Suprapubic skin (tissue), 3 donors: ENCODE measurements around the gene NTM.

Experiments
- POLR2AphosphoS5 ChIP-seq, 3 donors: sonication (generic); formaldehyde crosslinking; IDR thresholded peaks; one replicate each; pipeline ENCODE4 v1.6.1; 2017; ENCODE audit warnings: antibody characterized with exemption in 3 of 3
- TF ChIP-seq, protein P1 (sequence below), 2 donors: fragments of 200-600 bp in 1 of 2; fragments of 450-650 bp in 1 of 2; sonication (generic) in 1 of 2; IDR thresholded peaks; one replicate each; pipeline ENCODE4 v1.5.1; 2016 to 2019; ENCODE audit warnings: antibody characterized with exemption in 2 of 2, mild to moderate bottlenecking in 1 of 2, moderate library complexity in 1 of 2

- TF ChIP-seq, protein P1, sequence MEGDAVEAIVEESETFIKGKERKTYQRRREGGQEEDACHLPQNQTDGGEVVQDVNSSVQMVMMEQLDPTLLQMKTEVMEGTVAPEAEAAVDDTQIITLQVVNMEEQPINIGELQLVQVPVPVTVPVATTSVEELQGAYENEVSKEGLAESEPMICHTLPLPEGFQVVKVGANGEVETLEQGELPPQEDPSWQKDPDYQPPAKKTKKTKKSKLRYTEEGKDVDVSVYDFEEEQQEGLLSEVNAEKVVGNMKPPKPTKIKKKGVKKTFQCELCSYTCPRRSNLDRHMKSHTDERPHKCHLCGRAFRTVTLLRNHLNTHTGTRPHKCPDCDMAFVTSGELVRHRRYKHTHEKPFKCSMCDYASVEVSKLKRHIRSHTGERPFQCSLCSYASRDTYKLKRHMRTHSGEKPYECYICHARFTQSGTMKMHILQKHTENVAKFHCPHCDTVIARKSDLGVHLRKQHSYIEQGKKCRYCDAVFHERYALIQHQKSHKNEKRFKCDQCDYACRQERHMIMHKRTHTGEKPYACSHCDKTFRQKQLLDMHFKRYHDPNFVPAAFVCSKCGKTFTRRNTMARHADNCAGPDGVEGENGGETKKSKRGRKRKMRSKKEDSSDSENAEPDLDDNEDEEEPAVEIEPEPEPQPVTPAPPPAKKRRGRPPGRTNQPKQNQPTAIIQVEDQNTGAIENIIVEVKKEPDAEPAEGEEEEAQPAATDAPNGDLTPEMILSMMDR (IDR thresholded peaks at IDR 0.05) = no peak
- TF ChIP-seq POLR2AphosphoS5 (IDR thresholded peaks at IDR 0.05) = no peak
These were observed 170.3 kb downstream of the NTM start for GRCh38 chr11:131540676-131541075.
